ENCODE results near the gene SCAMP3. TPM values are rescaled to one million over a fixed set of nuclear protein-coding genes. Genes with fewer than 3 reads are reported as not detected.

Gene SCAMP3
- total and polyA plus RNA-seq, 2 donors (not counting 3 experiments of a cell fraction or from before 2014, with no cell fraction given), result 80.1 to 306 TPM

GRCh38 chr1:155268630-155269029 is 6.5 kb upstream of the SCAMP3 start:
- Histone ChIP-seq H4K20me1 (replicated peaks; ENCODE audit: control insufficient read depth, extremely low read depth, insufficient read depth, low read length) (no peaks in the 10 kb centered on the region), H3K27me3 (ENCODE audit: control insufficient read depth in 2 of 2, insufficient read depth in 2 of 2, low read length in 2 of 2) (no peaks in the 10 kb centered on the region), H3K4me1 (ENCODE audit: control insufficient read depth, extremely low read depth, insufficient read depth, low read length) (peaks cover 8% of the 10 kb centered on the region), H3K9me1 (replicated peaks; ENCODE audit: control insufficient read depth, extremely low read depth, insufficient read depth, low read length) (no peaks in the 10 kb centered on the region), H3K79me2 (ENCODE audit: control insufficient read depth, insufficient read depth, low read length) (peaks cover 26% of the 10 kb centered on the region), H3K9me3 (replicated peaks; ENCODE audit: control insufficient read depth, insufficient read depth, low read length) (no peaks in the 10 kb centered on the region), H3K4me2 (ENCODE audit: insufficient read depth, low read length) (no peak overlapping the region), H3K4me3 (replicated peaks in 1 of 3; ENCODE audit: insufficient read depth in 1 of 3, low read depth in 1 of 3, low read length in 3 of 3) (no peak overlapping the region), H3K36me3 (ENCODE audit: control insufficient read depth in 2 of 2, extremely low read depth in 1 of 2, insufficient read depth in 2 of 2, low read length in 2 of 2) (peaks cover 31 to 43% of the 10 kb centered on the region in 2 experiments), H3K27ac (ENCODE audit: insufficient read depth, low read depth, low read length) (no peak overlapping the region), H2AFZ (ENCODE audit: low read depth, low read length) (no peak overlapping the region), H3K9ac (replicated peaks; ENCODE audit: extremely low read depth, insufficient read depth, low read length) (no peak overlapping the region)
- ChIA-PET CTCF (no interaction called here), POLR2A (no interaction called here)
- DNase-seq (ENCODE audit: low read depth, low spot score), result no peak
- no peak for FAIRE-seq
- dilution Hi-C loops (cut with MboI; ENCODE audit: extremely low pct_ligation_motif_present, low sequenced_read_pairs), result no loop called here
- no TSS peak for BruUV-seq (replicated peaks)
- TF ChIP-seq JUN (IDR thresholded peaks at IDR 0.05; ENCODE audit: borderline replicate concordance, insufficient read depth, insufficient read length, low read depth), result no peak
- TF ChIP-seq CTCF (IDR thresholded peaks at IDR 0.05; ENCODE audit: extremely low read depth in 1 of 2, insufficient read depth in 1 of 2, low read depth in 1 of 2, low read length in 2 of 2), result no peak
- TF ChIP-seq GATA2 (IDR thresholded peaks at IDR 0.05; ENCODE audit: insufficient read depth, insufficient read length, low read depth, low read length), result no peak
- no peak for TF ChIP-seq FOS (IDR thresholded peaks at IDR 0.05; ENCODE audit: borderline replicate concordance, insufficient read depth, low read length)
- TF ChIP-seq EZH2 (IDR thresholded peaks at IDR 0.05; ENCODE audit: borderline replicate concordance, low read depth, low read length, severe bottlenecking), result no peak
- TF ChIP-seq POLR2A (IDR thresholded peaks at IDR 0.05; ENCODE audit: low read depth, low read length), result no peak
- intact Hi-C loops (cut with micrococcal nuclease), result no loop called here

GRCh38 chr1:155267373-155267772 is 5.2 kb upstream of the SCAMP3 start:
- FAIRE-seq (no peak), DNase-seq (ENCODE audit: low read depth, low spot score) (no peak)
- Histone ChIP-seq H3K27me3 (ENCODE audit: control insufficient read depth in 2 of 2, insufficient read depth in 2 of 2, low read length in 2 of 2) (no peaks in the 10 kb centered on the region), H3K36me3 (ENCODE audit: control insufficient read depth in 2 of 2, extremely low read depth in 1 of 2, insufficient read depth in 2 of 2, low read length in 2 of 2) (peaks cover 31 to 48% of the 10 kb centered on the region in 2 experiments), H3K9ac (replicated peaks; ENCODE audit: extremely low read depth, insufficient read depth, low read length) (no peak overlapping the region), H3K9me1 (replicated peaks; ENCODE audit: control insufficient read depth, extremely low read depth, insufficient read depth, low read length) (no peaks in the 10 kb centered on the region), H4K20me1 (replicated peaks; ENCODE audit: control insufficient read depth, extremely low read depth, insufficient read depth, low read length) (no peaks in the 10 kb centered on the region), H3K4me1 (ENCODE audit: control insufficient read depth, extremely low read depth, insufficient read depth, low read length) (peaks cover 6% of the 10 kb centered on the region), H3K4me2 (ENCODE audit: insufficient read depth, low read length) (no peak overlapping the region), H3K79me2 (ENCODE audit: control insufficient read depth, insufficient read depth, low read length) (peaks cover 20% of the 10 kb centered on the region), H2AFZ (ENCODE audit: low read depth, low read length) (no peak overlapping the region), H3K9me3 (replicated peaks; ENCODE audit: control insufficient read depth, insufficient read depth, low read length) (no peaks in the 10 kb centered on the region), H3K4me3 (replicated peaks in 1 of 3; ENCODE audit: insufficient read depth in 1 of 3, low read depth in 1 of 3, low read length in 3 of 3) (no peak overlapping the region), H3K27ac (ENCODE audit: insufficient read depth, low read depth, low read length) (no peak overlapping the region)
- ChIA-PET CTCF (interaction anchor here (2.3 kb wide), 1 partner anchor 11 kb away, joined by 5 read pairs; no protein-coding TSS in a partner anchor), POLR2A (no interaction called here)
- intact Hi-C loops (cut with micrococcal nuclease), result no loop called here
- dilution Hi-C loops (cut with MboI; ENCODE audit: extremely low pct_ligation_motif_present, low sequenced_read_pairs), result no loop called here
- no peak for TF ChIP-seq EZH2 (IDR thresholded peaks at IDR 0.05; ENCODE audit: borderline replicate concordance, low read depth, low read length, severe bottlenecking)
- TF ChIP-seq CTCF (IDR thresholded peaks at IDR 0.05; ENCODE audit: extremely low read depth in 1 of 2, insufficient read depth in 1 of 2, low read depth in 1 of 2, low read length in 2 of 2), result no peak
- no peak for TF ChIP-seq FOS (IDR thresholded peaks at IDR 0.05; ENCODE audit: borderline replicate concordance, insufficient read depth, low read length)
- no peak for TF ChIP-seq JUN (IDR thresholded peaks at IDR 0.05; ENCODE audit: borderline replicate concordance, insufficient read depth, insufficient read length, low read depth)
- TF ChIP-seq MAX (IDR thresholded peaks at IDR 0.05; ENCODE audit: insufficient read depth, insufficient read length), result no peak
- TF ChIP-seq GATA2 (IDR thresholded peaks at IDR 0.05; ENCODE audit: insufficient read depth, insufficient read length, low read depth, low read length), result no peak
- no peak for TF ChIP-seq POLR2A (IDR thresholded peaks at IDR 0.05; ENCODE audit: low read depth, low read length)
- TF ChIP-seq POLR2AphosphoS5 (IDR thresholded peaks at IDR 0.05; ENCODE audit: insufficient read depth, low read depth, low read length), result no peak
- no peak for TF ChIP-seq MYC (IDR thresholded peaks at IDR 0.05; ENCODE audit: low read depth, low read length)
- no TSS peak for BruUV-seq (replicated peaks)

All from endothelial cell of umbilical vein (primary cell).